HepG2 (cell line): Measurements from ENCODE around the gene TGFBI. TPM values are rescaled to one million over a fixed set of nuclear protein-coding genes. Genes with fewer than 3 reads are reported as not detected.

Experiments
- ATF6 ChIP-seq: sonication (generic); formaldehyde crosslinking; conservative IDR thresholded peaks from 2 replicates; pipeline ENCODE4 v1.4.0; 2020; ENCODE audit warnings: missing genetic modification reagents
- ISL2 ChIP-seq: sonication (generic); formaldehyde crosslinking; IDR thresholded peaks from 2 replicates; pipeline ENCODE4 v1.5.0; 2020; ENCODE audit warnings: missing genetic modification reagents
- KDM3A ChIP-seq: IDR thresholded peaks from 2 replicates; pipeline ENCODE4 v1.6.1; 2018; ENCODE audit warnings: low read depth, missing compliant biosample characterization
- LCORL ChIP-seq, 2 experiments: fragments of 450-650 bp in 1 of 2; sonication (generic) in 1 of 2; formaldehyde crosslinking in 1 of 2; IDR thresholded peaks; 2 replicates each; pipeline versions ENCODE4 v1.5.0 to v1.6.1; 2017 to 2020; ENCODE audit warnings: antibody characterized with exemption in 1 of 2, missing genetic modification reagents in 1 of 2
- MEF2D ChIP-seq: sonication (generic); formaldehyde crosslinking; IDR thresholded peaks from 2 replicates; pipeline ENCODE4 v1.5.1; 2020; ENCODE audit warnings: mild to moderate bottlenecking, missing genetic modification reagents
- MIER2 ChIP-seq: IDR thresholded peaks from 2 replicates; pipeline ENCODE4 v1.6.1; 2016; ENCODE audit warnings: missing biosample characterization, missing genetic modification reagents
- MTERF4 ChIP-seq: sonication (generic); formaldehyde crosslinking; IDR thresholded peaks from 2 replicates; pipeline ENCODE4 v1.8.0; 2023; ENCODE audit warnings: mild to moderate bottlenecking, missing genetic modification reagents
- NFIB ChIP-seq: sonication (generic); formaldehyde crosslinking; IDR thresholded peaks from 2 replicates; pipeline ENCODE4 v1.9.0; 2021; ENCODE audit warnings: missing genetic modification reagents, mild to moderate bottlenecking, borderline replicate concordance
- NFKBIZ ChIP-seq: IDR thresholded peaks from 2 replicates; pipeline ENCODE4 v1.6.1; 2018; ENCODE audit warnings: missing genetic modification reagents, missing compliant biosample characterization
- RXRA ChIP-seq: sonication (generic); formaldehyde crosslinking; IDR thresholded peaks from 2 replicates; pipeline ENCODE4 v1.5.1; 2020; ENCODE audit warnings: missing genetic modification reagents
- SAP130 ChIP-seq: IDR thresholded peaks from 2 replicates; pipeline ENCODE4 v1.6.1; 2016; ENCODE audit warnings: low read depth
- SMC3 ChIP-seq: IDR thresholded peaks from 2 replicates; pipeline ENCODE4 v1.6.1; 2011; ENCODE audit warnings: low read length, improper control_type of control experiment
- SOX13 ChIP-seq, 3 experiments: fragments of 450-650 bp in 1 of 3; sonication (generic) in 1 of 3; formaldehyde crosslinking in 1 of 3; IDR thresholded peaks in 2 of 3; conservative IDR thresholded peaks in 1 of 3; 2 replicates each; pipeline versions ENCODE4 v1.5.0 to v1.6.1; 2016 to 2020; ENCODE audit warnings: antibody characterized with exemption in 1 of 3, mild to moderate bottlenecking in 1 of 3, missing compliant biosample characterization in 1 of 3, missing genetic modification reagents in 1 of 3, moderate library complexity in 1 of 3
- SOX6 ChIP-seq, 2 experiments: fragments of 450-650 bp in 1 of 2; sonication (generic) in 1 of 2; formaldehyde crosslinking in 1 of 2; IDR thresholded peaks; 2 replicates each; pipeline versions ENCODE4 v1.4.0 to v1.6.1; 2017 to 2020; ENCODE audit warnings: antibody characterized with exemption in 1 of 2, mild to moderate bottlenecking in 1 of 2, missing genetic modification reagents in 1 of 2
- SSRP1 ChIP-seq: IDR thresholded peaks from 2 replicates; pipeline ENCODE4 v1.6.1; 2016; ENCODE audit warnings: control low read depth
- TBX2 ChIP-seq: sonication (generic); formaldehyde crosslinking; IDR thresholded peaks from 2 replicates; pipeline ENCODE4 v1.5.0; 2020; ENCODE audit warnings: missing genetic modification reagents, mild to moderate bottlenecking, borderline replicate concordance
- ZEB1 ChIP-seq: IDR thresholded peaks from 2 replicates; pipeline ENCODE4 v1.6.1; 2012; ENCODE audit warnings: mild to moderate bottlenecking, low read depth, inconsistent platforms; ENCODE audit not compliant: insufficient replicate concordance
- ZKSCAN5 ChIP-seq: sonication (generic); formaldehyde crosslinking; IDR thresholded peaks from 2 replicates; pipeline ENCODE4 v1.5.1; 2020; ENCODE audit warnings: mild to moderate bottlenecking, missing genetic modification reagents
- ZNF335 ChIP-seq: sonication (generic); formaldehyde crosslinking; IDR thresholded peaks from 2 replicates; pipeline ENCODE4 v1.4.0; 2020; ENCODE audit warnings: missing genetic modification reagents
- polyA plus RNA-seq, 8 experiments: library from polyadenylated mRNA; depleted of rRNA in 3 of 8; stranded (reverse) in 7 of 8; unstranded in 1 of 8; fragments of >200 nt; fragmentation: Illumina TruSeq in 4 of 8; extraction: Trizol in 4 of 8; gene quantifications; 2 replicates each; pipeline versions ENCODE4 v1.2.1 to v1.2.3, GENCODE V29; 2011 to 2016; ENCODE audit warnings: low read depth in 4 of 8, missing spikeins in 1 of 8, mixed read lengths in 1 of 8; ENCODE audit not compliant: insufficient read depth in 1 of 8
- total RNA-seq, 5 experiments: library from RNA; depleted of rRNA; stranded (reverse); fragments of >200 nt; fragmentation: Illumina TruSeq; extraction: Trizol; gene quantifications; 2 replicates each; pipeline ENCODE4 v1.2.3, GENCODE V29; 2016; ENCODE audit warnings: low read depth in 1 of 5
- TF ChIP-seq, protein P1 (sequence below): sonication (generic); formaldehyde crosslinking; IDR thresholded peaks from 2 replicates; pipeline ENCODE4 v1.5.0; 2020; ENCODE audit warnings: missing genetic modification reagents
- TF ChIP-seq, protein P2 (sequence below): sonication (generic); formaldehyde crosslinking; IDR thresholded peaks from 2 replicates; pipeline ENCODE4 v1.5.1; 2020; ENCODE audit warnings: mild to moderate bottlenecking, missing genetic modification reagents

TGFBI gene
- total and polyA plus RNA-seq, 2 of the 13 experiments (the other 11 are each of a cell fraction or from before 2014, with no cell fraction given): 275 to 457 TPM

DNA sequence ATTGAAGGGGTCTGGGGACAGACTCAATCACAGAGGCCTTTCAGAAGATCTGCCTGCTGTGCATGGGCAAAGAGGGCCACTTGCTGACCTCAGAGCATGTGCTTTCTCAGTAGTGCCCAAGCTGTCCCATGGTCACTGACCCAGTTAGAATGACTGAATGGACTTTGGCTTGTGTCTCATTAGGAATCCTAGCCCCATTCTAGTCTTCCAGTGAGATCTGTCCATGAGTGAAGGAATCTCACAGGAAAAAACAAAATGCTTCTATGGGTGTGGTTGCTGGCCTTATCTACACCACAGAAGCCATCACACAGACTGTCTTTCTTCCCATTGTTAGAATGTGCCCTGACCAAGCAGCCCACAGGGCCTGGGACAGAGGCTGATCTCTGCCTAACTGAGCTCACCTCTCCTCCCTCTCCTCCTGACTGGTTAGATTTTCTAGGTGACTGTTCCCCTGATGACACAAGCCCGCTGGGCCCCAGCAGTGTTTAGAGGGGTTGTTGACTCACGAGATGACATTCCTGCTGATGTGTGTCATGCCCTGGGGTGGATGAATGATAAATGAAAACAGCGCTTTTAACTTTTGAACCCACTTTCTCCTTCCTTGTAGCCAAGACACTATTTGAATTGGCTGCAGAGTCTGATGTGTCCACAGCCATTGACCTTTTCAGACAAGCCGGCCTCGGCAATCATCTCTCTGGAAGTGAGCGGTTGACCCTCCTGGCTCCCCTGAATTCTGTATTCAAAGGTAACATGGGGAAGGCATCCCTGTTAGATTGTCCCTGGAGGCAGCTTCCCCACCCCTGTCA is 24.8 kb downstream of the TGFBI start (continued):
- TF ChIP-seq ZEB1 (peak; percentile 61), MEF2D (CRISPR knock-in tag) (peak; percentile 84), KDM3A (peak; percentile 82; the same call in 1 of the 2 replicates), ZNF335 (CRISPR knock-in tag) (peak; percentile 91), TBX2 (CRISPR knock-in tag) (peak; percentile 99), SSRP1 (CRISPR knock-in tag) (peak; percentile 79; the same call in 1 of the 2 replicates), MTERF4 (CRISPR knock-in tag) (0 out of 2 replicates have a peak, but pooled peaks have one; percentile 66), ISL2 (CRISPR knock-in tag) (peak; percentile 97), RXRA (CRISPR knock-in tag) (peak; percentile 96), NFKBIZ (peak; percentile 94), LCORL (IDR thresholded peaks at IDR 0.05) (peak; percentile 54; the same call in 1 of the 2 replicates), LCORL (CRISPR knock-in tag; IDR thresholded peaks at IDR 0.05) (peak; percentile 98), SOX6 (IDR thresholded peaks at IDR 0.05) (no peak), SOX6 (CRISPR knock-in tag; IDR thresholded peaks at IDR 0.05) (peak; percentile 98), MIER2 (CRISPR knock-in tag) (peak; percentile 73), SAP130 (CRISPR knock-in tag) (peak; percentile 95), SOX13 (IDR thresholded peaks at IDR 0.05) (peak; percentile 97), SOX13 (CRISPR knock-in tag; conservative IDR thresholded peaks at IDR 0.05 in 1 of 2, IDR thresholded peaks at IDR 0.05 in 1 of 2) (peak in 1 of 2 experiments; percentile 96; a peak in 2 of 4 replicates), NFIB (CRISPR knock-in tag) (no peak), ZKSCAN5 (CRISPR knock-in tag) (peak; percentile 93), SMC3 (peak; percentile 28; the same call in 1 of the 2 replicates), ATF6 (CRISPR knock-in tag) (no peak)
- TF ChIP-seq, protein P1, sequence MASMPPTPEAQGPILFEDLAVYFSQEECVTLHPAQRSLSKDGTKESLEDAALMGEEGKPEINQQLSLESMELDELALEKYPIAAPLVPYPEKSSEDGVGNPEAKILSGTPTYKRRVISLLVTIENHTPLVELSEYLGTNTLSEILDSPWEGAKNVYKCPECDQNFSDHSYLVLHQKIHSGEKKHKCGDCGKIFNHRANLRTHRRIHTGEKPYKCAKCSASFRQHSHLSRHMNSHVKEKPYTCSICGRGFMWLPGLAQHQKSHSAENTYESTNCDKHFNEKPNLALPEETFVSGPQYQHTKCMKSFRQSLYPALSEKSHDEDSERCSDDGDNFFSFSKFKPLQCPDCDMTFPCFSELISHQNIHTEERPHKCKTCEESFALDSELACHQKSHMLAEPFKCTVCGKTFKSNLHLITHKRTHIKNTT (CRISPR knock-in tag): no peak
- TF ChIP-seq, protein P2, sequence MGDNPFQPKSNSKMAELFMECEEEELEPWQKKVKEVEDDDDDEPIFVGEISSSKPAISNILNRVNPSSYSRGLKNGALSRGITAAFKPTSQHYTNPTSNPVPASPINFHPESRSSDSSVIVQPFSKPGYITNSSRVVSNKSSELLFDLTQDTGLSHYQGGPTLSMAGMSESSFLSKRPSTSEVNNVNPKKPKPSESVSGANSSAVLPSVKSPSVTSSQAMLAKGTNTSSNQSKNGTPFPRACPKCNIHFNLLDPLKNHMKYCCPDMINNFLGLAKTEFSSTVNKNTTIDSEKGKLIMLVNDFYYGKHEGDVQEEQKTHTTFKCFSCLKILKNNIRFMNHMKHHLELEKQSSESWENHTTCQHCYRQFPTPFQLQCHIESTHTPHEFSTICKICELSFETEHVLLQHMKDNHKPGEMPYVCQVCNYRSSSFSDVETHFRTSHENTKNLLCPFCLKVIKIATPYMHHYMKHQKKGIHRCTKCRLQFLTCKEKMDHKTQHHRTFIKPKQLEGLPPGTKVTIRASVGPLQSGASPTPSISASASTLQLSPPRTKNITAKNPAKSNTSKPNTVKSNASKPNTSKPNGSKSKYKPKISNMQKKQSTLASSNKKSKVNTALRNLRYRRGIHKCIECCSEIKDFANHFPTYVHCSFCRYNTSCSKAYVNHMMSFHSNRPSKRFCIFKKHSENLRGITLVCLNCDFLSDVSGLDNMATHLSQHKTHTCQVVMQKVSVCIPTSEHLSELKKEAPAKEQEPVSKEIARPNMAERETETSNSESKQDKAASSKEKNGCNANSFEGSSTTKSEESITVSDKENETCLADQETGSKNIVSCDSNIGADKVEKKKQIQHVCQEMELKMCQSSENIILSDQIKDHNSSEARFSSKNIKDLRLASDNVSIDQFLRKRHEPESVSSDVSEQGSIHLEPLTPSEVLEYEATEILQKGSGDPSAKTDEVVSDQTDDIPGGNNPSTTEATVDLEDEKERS: peak; percentile 86; the same call in 1 of the 2 replicates
